Ovary (tissue), 9 donors: ENCODE measurements around the gene INPP4A. TPM values are rescaled to one million over a fixed set of nuclear protein-coding genes. Genes with fewer than 3 reads are reported as not detected.
A peak's percentile ranks its signal among the peaks of the same experiment; 100 is the strongest.

Source experiments
- DNase-seq, 5 donors: peaks; one replicate each; pipeline ENCODE4 v3.0.0-alpha.2; 2019 to 2020
- H3K27ac ChIP-seq, 2 donors: fragments of 200-600 bp; one replicate each; pipeline versions ENCODE4 v1.5.1 to v1.8.0; 2019 to 2022
- H3K27me3 ChIP-seq: fragments of 200-600 bp; one replicate; pipeline ENCODE4 v1.8.0; 2022
- H3K36me3 ChIP-seq: fragments of 200-600 bp; sonication (generic); one replicate; pipeline ENCODE4 v1.5.1; 2019
- H3K4me1 ChIP-seq: one replicate; pipeline ENCODE4 v1.8.1; 2013; ENCODE audit warnings: mild to moderate bottlenecking, moderate library complexity; ENCODE audit not compliant: insufficient read depth
- H3K4me3 ChIP-seq: fragments of 200-600 bp; sonication (generic); one replicate; pipeline ENCODE4 v1.5.1; 2017
- H3K9me3 ChIP-seq, 2 donors: fragments of 200-600 bp in 1 of 2; sonication (generic) in 1 of 2; one replicate each; pipeline versions ENCODE4 v1.5.1 to v1.8.1; 2013 to 2019; ENCODE audit warnings: mild to moderate bottlenecking in 1 of 2, moderate library complexity in 1 of 2
- EP300 ChIP-seq: sonication (generic); formaldehyde crosslinking; IDR thresholded peaks from one replicate; pipeline ENCODE4 v1.6.1; 2017; ENCODE audit warnings: antibody characterized with exemption
- POLR2A ChIP-seq: fragments of 450-650 bp; IDR thresholded peaks from one replicate; pipeline ENCODE4 v1.6.1; 2017; ENCODE audit warnings: antibody characterized with exemption, mild to moderate bottlenecking, moderate library complexity
- WGBS, 3 donors: extraction: QIAGEN DNeasy Blood & Tissue Kit in 1 of 3; methylation state at CpG; one replicate each; pipeline versions ENCODE4 v1.1.5 to v1.1.7; 2013 to 2017; 5-methylcytosine and 5-hydroxymethylcytosine counted together
- intact Hi-C, 4 donors: fragments of 100-400 bp; cut with DNase I; formaldehyde crosslinking; loops; one replicate each; pipeline versions ENCODE4 v1.11.0 to v1.15.1; 2022 to 2023
- polyA plus RNA-seq, 2 donors: library from polyadenylated mRNA; stranded (reverse); fragments of 200-250 nt in 1 of 2; fragments of 350-450 nt in 1 of 2; fragmentation: Illumina TruSeq in 1 of 2; extraction: RNeasy Lipid Tissue Mini Kit (QIAGEN cat#74804) in 1 of 2; gene quantifications; one replicate each; pipeline ENCODE4 v1.2.3, GENCODE V29; 2013 to 2014
- total RNA-seq, 7 donors: library from RNA; depleted of rRNA in 2 of 7; stranded (reverse); fragments of >200 nt in 2 of 7; fragmentation: NEBNext Ultra II Directional in 3 of 7; extraction: Animal tissue kit (Norgen Biotek cat#: 25700) in 3 of 7; gene quantifications; one replicate each; pipeline versions ENCODE4 v1.1.0 to v1.2.4, GENCODE V29; 2016 to 2023
- TF ChIP-seq, protein P1 (sequence below), 3 donors: fragments of 450-650 bp in 2 of 3; fragments of 200-600 bp in 1 of 3; IDR thresholded peaks; one replicate each; pipeline versions ENCODE4 v1.5.1 to v1.8.0; 2016 to 2022; ENCODE audit warnings: antibody characterized with exemption in 3 of 3, mild to moderate bottlenecking in 1 of 3
- donor health status: DM: no; HTN: no; CAD: no; lungs with moderate emphysema.
- donor health status: DM: no; HTN: no; CAD: no.
- donor health status: Bipolar disorder and iron deficiency.
- donor health status: DM: yes; HTN: yes; CAD: no.
- donor health status: DM: no; HTN: no; CAD: no.
- donor health status: DM: yes; HTN: yes; CAD: no.

Gene INPP4A
- total and polyA plus RNA-seq, 9 donors = 7.5 to 25.8 (median 16.2) TPM

DNA sequence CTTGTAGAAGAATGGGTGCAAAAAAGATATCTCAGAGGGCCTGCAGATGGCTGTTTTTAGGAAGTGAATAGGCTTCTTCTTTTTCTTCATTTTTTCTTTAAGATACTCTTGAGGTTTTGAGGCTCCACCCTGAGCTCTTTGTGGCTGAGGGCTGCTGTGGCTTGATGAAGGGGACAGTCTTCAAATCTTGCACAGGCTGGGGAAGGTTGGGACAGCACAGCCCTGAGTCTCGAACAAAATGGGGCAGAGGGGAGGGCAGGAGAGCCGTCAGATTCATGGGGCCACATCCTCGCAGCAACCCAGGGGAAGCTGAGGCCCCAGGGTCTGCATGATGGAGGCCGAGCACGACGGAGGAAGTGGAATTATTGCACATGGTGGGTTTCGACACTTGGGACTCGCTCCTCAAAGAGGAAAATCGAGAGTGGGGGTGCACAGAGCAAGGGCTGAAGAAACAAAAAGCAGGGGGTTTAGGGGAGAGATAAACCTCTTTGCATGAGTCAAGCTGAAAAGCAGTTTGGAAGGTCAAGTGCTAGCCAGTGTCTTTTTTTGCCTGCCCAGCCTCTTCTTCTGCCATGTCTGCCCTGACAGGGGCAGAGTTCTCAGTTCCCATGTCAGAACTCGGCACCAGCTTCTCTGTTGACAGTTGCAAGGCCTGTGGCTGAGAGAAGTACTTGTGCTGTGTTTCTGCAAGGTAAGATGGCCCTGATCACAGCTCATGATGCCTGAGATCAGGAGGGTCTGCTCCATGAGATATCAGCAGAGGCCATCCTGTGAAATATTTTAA lies 19.5 kb downstream of the INPP4A start:
- no peaks in the 10 kb centered on the region for H3K36me3 ChIP-seq
- intact Hi-C loops = no loop called here
- H3K4me1 ChIP-seq = peaks cover 3% of the 10 kb centered on the region
- no peak for DNase-seq
- H3K27me3 ChIP-seq = no peaks in the 10 kb centered on the region
- 88 to 97% (median 91%) methylated on average over 10 of the region's 10 CpGs for WGBS, 3 donors
- no peak overlapping the region for H3K27ac ChIP-seq
- TF ChIP-seq EP300 = no peak
- TF ChIP-seq, protein P1, sequence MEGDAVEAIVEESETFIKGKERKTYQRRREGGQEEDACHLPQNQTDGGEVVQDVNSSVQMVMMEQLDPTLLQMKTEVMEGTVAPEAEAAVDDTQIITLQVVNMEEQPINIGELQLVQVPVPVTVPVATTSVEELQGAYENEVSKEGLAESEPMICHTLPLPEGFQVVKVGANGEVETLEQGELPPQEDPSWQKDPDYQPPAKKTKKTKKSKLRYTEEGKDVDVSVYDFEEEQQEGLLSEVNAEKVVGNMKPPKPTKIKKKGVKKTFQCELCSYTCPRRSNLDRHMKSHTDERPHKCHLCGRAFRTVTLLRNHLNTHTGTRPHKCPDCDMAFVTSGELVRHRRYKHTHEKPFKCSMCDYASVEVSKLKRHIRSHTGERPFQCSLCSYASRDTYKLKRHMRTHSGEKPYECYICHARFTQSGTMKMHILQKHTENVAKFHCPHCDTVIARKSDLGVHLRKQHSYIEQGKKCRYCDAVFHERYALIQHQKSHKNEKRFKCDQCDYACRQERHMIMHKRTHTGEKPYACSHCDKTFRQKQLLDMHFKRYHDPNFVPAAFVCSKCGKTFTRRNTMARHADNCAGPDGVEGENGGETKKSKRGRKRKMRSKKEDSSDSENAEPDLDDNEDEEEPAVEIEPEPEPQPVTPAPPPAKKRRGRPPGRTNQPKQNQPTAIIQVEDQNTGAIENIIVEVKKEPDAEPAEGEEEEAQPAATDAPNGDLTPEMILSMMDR (IDR thresholded peaks at IDR 0.05) = no peak
- TF ChIP-seq POLR2A = no peak
- H3K4me3 ChIP-seq = no peak overlapping the region
- H3K9me3 ChIP-seq = no peaks in the 10 kb centered on the region

DNA sequence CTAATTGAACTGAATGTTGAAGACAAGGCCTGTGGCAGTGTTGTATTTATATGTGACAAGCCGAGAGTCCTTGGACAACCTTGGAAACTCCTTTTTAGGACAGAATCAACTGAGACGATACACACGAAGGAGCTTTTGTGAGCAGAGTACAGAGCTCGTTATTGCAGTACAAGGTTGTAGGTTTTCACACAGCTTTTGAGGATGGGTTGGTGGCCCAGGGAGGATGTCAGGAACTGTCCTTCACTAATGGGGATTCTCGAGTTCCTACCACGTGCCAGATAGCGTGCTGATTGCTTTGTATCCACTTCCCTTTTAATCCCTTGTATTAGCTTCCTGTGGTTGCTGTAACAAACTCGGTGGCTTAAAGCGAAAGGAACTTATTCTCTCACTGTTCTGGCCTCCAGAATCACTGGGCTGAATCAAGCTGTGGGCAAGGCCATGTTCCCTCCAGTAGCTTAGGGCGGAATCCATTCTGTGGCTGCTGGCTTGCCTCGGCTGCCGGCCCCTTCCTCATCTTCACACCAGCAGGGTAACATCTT lies 20.2 kb downstream of the INPP4A start:
- Histone ChIP-seq H3K4me3 (no peak overlapping the region), H3K36me3 (no peaks in the 10 kb centered on the region), H3K27ac (no peak overlapping the region), H3K27me3 (no peaks in the 10 kb centered on the region), H3K4me1 (peaks cover 3% of the 10 kb centered on the region), H3K9me3 (no peaks in the 10 kb centered on the region)
- intact Hi-C loops = no loop called here
- TF ChIP-seq POLR2A = no peak
- TF ChIP-seq, protein P1 (IDR thresholded peaks at IDR 0.05) = no peak
- no peak for TF ChIP-seq EP300
- 82 to 90% (median 86%) methylated on average over 12 of the region's 12 CpGs for WGBS, 3 donors
- DNase-seq = no peak

DNA sequence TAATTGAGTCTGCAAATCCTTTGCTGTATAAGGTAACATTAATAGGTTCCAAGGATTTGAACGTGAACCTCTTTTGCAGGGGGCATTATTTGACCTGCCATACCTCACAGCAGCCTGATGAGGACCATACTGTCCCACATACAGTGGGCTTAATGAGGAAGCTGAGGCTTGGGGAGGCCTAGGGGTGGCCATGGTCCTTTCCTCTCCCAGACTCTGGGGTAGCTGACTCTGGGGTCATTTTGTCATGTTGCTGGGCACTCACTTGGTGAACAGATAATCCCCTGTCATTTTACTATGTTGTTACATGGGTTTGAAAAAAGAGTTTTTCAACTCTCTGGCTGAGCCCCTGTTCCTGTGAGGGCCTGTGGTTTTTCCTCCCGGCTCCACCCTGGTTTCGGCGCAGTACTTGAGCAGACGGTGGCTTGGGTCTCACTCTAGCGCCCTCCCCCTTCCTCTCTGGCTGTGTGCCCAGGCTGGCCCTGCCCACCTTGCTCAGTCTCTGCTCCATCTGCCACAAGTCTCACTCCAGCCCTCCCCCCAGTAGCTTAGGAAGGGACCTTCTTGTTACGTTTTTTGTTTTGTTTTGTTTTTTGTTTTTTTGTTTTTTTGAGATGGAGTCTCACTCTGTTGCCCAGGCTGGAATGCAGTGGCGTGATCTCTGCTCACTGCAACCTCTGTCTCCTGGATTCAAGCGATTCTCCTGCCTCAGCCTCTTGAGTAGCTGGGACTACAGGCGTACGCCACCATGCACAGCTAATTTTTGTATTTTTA lies 21.0 kb downstream of the INPP4A start:
- Histone ChIP-seq H3K4me1 (peaks cover 3% of the 10 kb centered on the region), H3K27me3 (no peaks in the 10 kb centered on the region), H3K4me3 (no peak overlapping the region), H3K36me3 (no peaks in the 10 kb centered on the region), H3K27ac (no peak overlapping the region), H3K9me3 (no peaks in the 10 kb centered on the region)
- no peak for TF ChIP-seq EP300
- TF ChIP-seq, protein P1 (IDR thresholded peaks at IDR 0.05) = no peak
- TF ChIP-seq POLR2A = no peak
- 48 to 51% (median 49%) methylated on average over 11 of the region's 11 CpGs for WGBS, 3 donors
- peak in 3 of 5 donors; percentile 38 to 52 (median 44) for DNase-seq
- intact Hi-C loops = no loop called here

DNA sequence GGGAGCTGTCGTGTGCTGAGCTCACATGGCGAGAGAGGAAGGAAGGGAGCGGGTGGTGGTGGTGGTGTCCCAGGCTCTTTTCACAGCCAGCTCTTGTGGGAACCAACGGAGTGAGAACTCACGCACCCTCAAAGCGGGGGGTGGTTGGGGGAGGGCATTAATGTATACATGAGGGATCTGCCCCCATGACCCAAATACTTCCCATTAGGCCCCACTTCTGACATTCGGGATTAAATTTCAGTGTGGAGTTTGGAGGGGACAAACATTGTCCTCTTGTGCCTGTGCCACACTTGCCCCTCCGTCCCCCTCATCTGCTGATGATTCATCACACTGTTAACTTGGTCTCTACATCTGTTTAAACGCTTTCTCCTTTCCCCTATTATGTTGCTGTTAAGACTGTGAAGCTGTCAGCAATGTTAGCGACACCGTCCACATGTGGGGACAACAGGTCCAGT lies 22.5 kb downstream of the INPP4A start:
- no peak overlapping the region for H3K4me3 ChIP-seq
- no peaks in the 10 kb centered on the region for H3K9me3 ChIP-seq
- no peak for DNase-seq
- peaks cover 6% of the 10 kb centered on the region for H3K4me1 ChIP-seq
- H3K27me3 ChIP-seq = no peaks in the 10 kb centered on the region
- 94 to 95% (median 94%) methylated on average over 11 of the region's 11 CpGs for WGBS, 3 donors
- no peak overlapping the region for H3K27ac ChIP-seq
- TF ChIP-seq POLR2A (no peak), EP300 (no peak)
- TF ChIP-seq, protein P1 (IDR thresholded peaks at IDR 0.05) = no peak
- intact Hi-C loops = no loop called here
- H3K36me3 ChIP-seq = no peaks in the 10 kb centered on the region
